Myocyte (in vitro differentiated cells): Measurements from ENCODE around the gene DGKH. TPM values are rescaled to one million over a fixed set of nuclear protein-coding genes. Genes with fewer than 3 reads are reported as not detected.
"Not testable (repeated sequence)": the region's sequence is repeated elsewhere in the genome, so short reads cannot be mapped to it uniquely, and the experiment has no call there.

Source experiments
- DNase-seq: peaks from one replicate; pipeline ENCODE4 v3.0.0-alpha.2; 2012; ENCODE audit warnings: low read depth
- total RNA-seq: library from RNA; depleted of rRNA; stranded (reverse); fragments of >200 nt; gene quantifications from 2 replicates; pipeline ENCODE4 v1.2.3, GENCODE V29; 2014

The DGKH gene
- total RNA-seq, 1 donor from 2014 or later: 2.6 TPM

DNA sequence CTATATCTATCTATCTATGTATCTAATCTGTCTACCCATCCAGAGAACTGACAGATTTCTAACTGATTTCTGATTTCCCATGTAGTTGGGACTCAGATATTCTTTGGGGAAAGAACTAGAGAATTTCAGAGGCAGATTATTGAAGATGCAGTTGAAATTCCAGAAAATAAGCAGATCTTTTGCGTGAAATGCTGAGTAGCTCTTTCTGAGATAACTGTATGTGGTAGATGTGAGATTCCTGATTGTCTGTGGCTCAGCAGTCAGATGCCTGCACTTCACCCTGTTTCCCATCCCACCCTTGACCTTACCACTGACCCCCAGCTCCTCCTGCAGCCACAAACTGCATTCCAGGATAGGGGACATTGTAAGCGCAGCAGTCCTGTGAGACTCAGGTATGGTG lies 61.5 kb downstream of the DGKH start:
- DNase-seq: no peak

DNA sequence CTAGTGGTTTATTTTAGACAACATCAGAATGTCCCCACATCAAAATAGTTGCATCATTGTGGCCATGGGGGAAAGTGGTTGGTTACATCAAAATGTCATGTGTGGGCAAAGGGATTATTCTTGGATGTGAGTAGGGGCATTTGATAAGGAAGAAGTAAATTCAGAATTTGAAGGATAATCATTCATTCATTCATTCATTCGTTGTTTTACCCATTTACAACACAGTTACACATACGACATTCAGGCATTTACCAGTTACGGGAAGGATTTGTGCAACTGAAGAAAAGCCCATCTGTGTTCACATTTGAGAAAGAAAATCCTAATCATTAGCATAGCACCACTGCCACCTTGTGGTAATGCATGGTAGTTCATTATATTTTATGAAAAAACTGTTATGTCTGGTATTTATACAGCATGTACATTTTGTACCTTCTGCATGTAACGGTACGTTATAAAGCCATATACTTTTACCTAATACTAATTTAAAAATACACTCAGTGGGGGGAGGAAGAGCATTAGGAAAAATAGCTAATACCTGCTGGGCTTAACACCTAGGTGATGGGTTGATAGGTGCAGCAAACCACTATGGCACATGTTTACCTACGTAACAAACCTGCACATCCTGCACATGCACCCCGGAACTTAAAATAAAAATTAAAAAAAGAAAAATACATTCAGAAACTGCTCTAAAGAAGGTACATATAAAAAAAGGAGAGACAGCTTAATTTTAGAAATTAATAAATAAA lies 62.1 kb downstream of the DGKH start:
- peak; percentile 80 for DNase-seq

DNA sequence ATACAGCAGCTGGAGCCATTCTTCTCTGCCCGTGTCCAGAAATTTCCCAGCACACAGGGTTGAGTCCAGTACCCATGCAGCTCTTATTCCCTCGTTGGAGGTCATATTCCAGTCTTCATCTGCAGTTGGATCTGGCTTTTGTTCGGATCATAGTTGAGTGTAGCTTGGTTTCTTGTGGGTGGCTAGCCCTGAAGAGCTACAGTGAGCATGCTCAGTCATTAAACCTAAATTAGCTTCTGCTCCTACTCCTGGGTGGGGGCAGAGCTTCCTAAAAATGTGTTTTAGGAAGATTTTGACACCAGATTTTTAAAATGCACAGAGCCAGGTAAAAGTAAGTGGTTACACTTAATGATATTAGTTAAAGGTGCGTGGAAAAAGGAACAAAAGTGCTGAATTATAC lies 64.4 kb downstream of the DGKH start:
- DNase-seq: no peak

- DNase-seq: peak; percentile 73
Observed at GRCh38 chr13:42113478-42113877, 65.0 kb downstream of the DGKH start.

- DNase-seq: no peak
Observed at GRCh38 chr13:42114278-42114677, 65.8 kb downstream of the DGKH start.

- no peak for DNase-seq
Observed at GRCh38 chr13:42114912-42115311, 66.5 kb downstream of the DGKH start.

DNA sequence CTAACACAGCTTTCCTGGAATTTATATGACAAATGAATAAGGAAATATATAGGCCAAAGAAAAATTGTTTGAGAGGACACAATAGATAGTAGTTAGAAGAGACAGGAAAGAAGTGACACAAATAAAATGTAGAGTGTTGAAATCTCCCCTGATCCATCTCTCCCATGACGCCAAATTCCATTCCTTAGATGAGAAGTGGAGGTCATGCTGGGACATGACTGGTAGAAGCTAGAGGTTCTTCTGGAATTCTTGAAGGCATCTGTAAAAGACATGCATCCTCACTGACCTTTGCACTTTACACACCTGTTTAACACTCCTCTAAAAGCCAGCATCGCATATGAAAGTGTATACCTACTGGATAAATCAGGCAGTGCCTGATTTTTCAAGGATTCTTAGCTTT lies 67.8 kb downstream of the DGKH start:
- no peak for DNase-seq

GRCh38 chr13:42119041-42119440 lies 70.6 kb downstream of the DGKH start:
- no peak for DNase-seq

- no peak for DNase-seq
Observed at GRCh38 chr13:42119875-42120274, 71.4 kb downstream of the DGKH start.

DNA sequence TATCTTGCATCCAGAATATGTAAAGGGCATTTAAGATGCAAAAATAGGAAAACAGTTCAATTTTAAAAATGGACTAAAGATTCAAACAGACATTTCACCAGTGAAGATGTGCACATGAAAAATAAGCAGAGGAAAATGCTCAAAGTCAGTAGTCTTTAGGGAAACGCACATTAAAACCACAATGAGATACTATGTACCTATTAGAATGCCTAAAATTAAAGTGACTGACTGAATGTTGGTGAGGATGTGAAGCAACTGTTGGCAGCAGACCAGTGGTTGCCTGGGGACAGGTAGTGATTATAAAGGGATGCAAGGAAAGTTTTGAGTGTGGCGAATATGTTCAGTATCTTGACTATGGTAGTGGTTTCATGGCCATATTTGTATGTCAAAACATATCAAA lies 75.2 kb downstream of the DGKH start:
- DNase-seq: no peak

GRCh38 chr13:42125046-42125445 lies 76.6 kb downstream of the DGKH start:
- DNase-seq: no peak

DNA sequence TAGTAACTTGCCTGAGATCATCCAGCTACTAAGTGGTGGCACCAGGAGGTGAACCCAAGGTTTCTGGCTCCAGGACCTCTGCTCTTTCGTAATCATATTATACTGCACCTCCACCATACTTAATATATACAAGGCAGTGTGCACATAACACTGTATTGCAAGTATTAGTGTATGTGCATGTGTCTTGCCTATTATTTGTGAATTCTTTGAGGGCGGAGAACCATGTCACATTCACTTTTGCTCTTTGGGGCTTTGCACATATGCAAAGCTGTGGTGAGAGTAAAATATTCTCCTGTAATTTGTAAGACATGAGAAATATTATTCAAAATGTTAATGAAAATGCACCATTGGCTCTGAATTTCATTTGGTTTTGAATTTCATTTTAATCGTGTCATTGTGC lies 78.6 kb downstream of the DGKH start:
- DNase-seq: no peak

DNA sequence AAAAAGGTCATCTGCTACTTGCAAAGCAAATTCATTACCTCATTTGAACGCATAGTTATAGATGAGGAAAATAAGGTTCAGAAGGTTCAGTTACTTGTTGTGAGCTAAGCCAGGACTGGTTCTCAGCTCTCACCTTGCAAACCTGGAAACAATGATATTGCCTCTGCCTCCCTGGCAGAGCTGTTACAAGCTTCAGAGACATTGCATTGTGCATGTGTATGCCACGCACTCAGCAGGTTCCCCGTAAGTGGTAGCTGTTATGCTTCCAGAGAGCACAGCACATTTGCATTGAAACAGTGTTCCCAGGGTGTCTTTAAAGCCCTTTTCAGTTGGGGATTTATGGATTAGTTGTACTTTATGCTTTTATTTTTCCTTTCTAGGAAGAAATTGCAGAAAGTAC lies 80.6 kb downstream of the DGKH start:
- no peak for DNase-seq

GRCh38 chr13:42136518-42136917 lies 88.1 kb downstream of the DGKH start:
- DNase-seq: no peak

GRCh38 chr13:42137856-42138537 lies 89.5 kb downstream of the DGKH start:
- peak; percentile 13 for DNase-seq

DNA sequence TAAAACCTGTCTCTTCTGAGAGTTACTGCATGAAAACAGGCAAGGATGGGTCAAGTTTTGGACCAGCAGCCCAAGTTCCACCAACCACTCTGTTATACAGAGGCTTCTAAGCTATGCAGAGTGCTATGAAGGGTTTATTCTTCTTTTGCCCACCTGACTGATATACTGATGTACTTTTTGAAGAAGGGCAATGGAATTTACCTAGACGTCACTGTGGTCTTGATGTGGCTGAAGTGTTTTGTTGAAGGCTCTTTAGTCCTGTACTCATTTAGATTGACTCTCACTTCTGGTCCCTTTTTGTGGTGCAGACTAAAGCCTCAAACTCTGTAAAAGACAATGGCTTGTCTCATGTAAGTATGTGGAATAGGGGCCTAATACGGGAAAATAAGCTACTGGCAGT lies 92.0 kb downstream of the DGKH start:
- DNase-seq: no peak

GRCh38 chr13:42141052-42141451 lies 92.6 kb downstream of the DGKH start:
- DNase-seq: not testable (repeated sequence)

GRCh38 chr13:42146359-42146758 lies 97.9 kb downstream of the DGKH start:
- no peak for DNase-seq

GRCh38 chr13:42148538-42148937 lies 100.1 kb downstream of the DGKH start:
- DNase-seq: no peak

DNA sequence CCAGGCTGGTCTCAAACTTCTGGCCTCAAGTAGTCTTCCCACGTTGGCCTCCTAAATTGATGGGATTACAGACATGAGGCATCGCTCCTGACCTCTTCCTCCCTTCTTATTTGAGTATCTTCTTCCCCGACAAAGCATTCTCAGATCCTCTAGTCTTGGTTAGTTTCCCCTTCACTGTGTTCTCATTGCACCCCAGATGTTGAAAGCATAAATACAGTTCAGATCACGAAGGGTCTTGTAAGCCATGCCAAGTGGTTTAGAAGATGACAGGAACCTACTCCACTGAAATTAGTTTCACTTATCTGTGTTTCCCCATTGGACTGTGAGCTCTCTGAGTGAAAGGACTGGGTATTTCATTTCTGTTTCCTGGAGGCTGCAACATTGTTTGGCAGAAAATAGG lies 100.7 kb downstream of the DGKH start:
- no peak for DNase-seq

- no peak for DNase-seq
Observed at GRCh38 chr13:42151781-42152180, 103.3 kb downstream of the DGKH start.

- DNase-seq: peak; percentile 34
Observed at GRCh38 chr13:42152495-42152894, 104.0 kb downstream of the DGKH start.
